ENCODE results near the gene OR3A3. TPM values are rescaled to one million over a fixed set of nuclear protein-coding genes. Genes with fewer than 3 reads are reported as not detected.
"Not testable (repeated sequence)": the region's sequence is repeated elsewhere in the genome, so short reads cannot be mapped to it uniquely, and the experiment has no call there.

Gene OR3A3
- total RNA-seq, 1 donor from 2014 or later, result not detected

- H3K4me3 Mint-ChIP-seq (ENCODE audit: unreplicated experiment), result no peak overlapping the region
- no peaks in the 10 kb centered on the region for H3K9me3 Mint-ChIP-seq (ENCODE audit: unreplicated experiment)
- H3K4me1 Mint-ChIP-seq (ENCODE audit: unreplicated experiment), result no peaks in the 10 kb centered on the region
- DNase-seq (ENCODE audit: low spot score), result no peak
- no peaks in the 10 kb centered on the region for H3K36me3 Mint-ChIP-seq (ENCODE audit: low read depth, unreplicated experiment)
- no peak for TF ChIP-seq CTCF (IDR thresholded peaks at IDR 0.05; ENCODE audit: unreplicated experiment)
- no peak overlapping the region for H3K27ac Mint-ChIP-seq (ENCODE audit: unreplicated experiment)
- H3K27me3 Mint-ChIP-seq (ENCODE audit: unreplicated experiment), result no peaks in the 10 kb centered on the region
These were observed 21.4 kb upstream of the OR3A3 start for GRCh38 chr17:3389791-3390190.

- not testable (repeated sequence) for H3K36me3 Mint-ChIP-seq (ENCODE audit: low read depth, unreplicated experiment); H3K9me3 Mint-ChIP-seq (ENCODE audit: unreplicated experiment); H3K4me3 Mint-ChIP-seq (ENCODE audit: unreplicated experiment); H3K27ac Mint-ChIP-seq (ENCODE audit: unreplicated experiment); H3K27me3 Mint-ChIP-seq (ENCODE audit: unreplicated experiment); H3K4me1 Mint-ChIP-seq (ENCODE audit: unreplicated experiment)
- DNase-seq (ENCODE audit: low spot score), result peak; percentile 16
These were observed 13.4 kb upstream of the OR3A3 start for GRCh38 chr17:3397801-3398200.

GRCh38 chr17:3398310-3398709 is 12.9 kb upstream of the OR3A3 start, which contains the start of gene OR1E1:
Gene OR1E1, minus strand, starts transcription at chr17:3398410. Its CDS starts 0 bp downstream, at chr17:3398410.
- TF ChIP-seq CTCF (IDR thresholded peaks at IDR 0.05; ENCODE audit: unreplicated experiment), result no peak
- Mint-ChIP-seq H3K4me1 (ENCODE audit: unreplicated experiment) (no peaks in the 10 kb centered on the region), H3K9me3 (ENCODE audit: unreplicated experiment) (no peaks in the 10 kb centered on the region), H3K4me3 (ENCODE audit: unreplicated experiment) (no peak within 1 kb of the TSS), H3K36me3 (ENCODE audit: low read depth, unreplicated experiment) (no peaks in the 10 kb centered on the region), H3K27me3 (ENCODE audit: unreplicated experiment) (peaks cover 5% of the 10 kb centered on the region), H3K27ac (ENCODE audit: unreplicated experiment) (no peak within 1 kb of the TSS)
- DNase-seq (ENCODE audit: low spot score), result no peak

GRCh38 chr17:3400055-3400454 is 11.1 kb upstream of the OR3A3 start:
- H3K27me3 Mint-ChIP-seq (ENCODE audit: unreplicated experiment), result peaks cover 5% of the 10 kb centered on the region
- no peak overlapping the region for H3K27ac Mint-ChIP-seq (ENCODE audit: unreplicated experiment)
- no peak for DNase-seq (ENCODE audit: low spot score)
- H3K36me3 Mint-ChIP-seq (ENCODE audit: low read depth, unreplicated experiment), result no peaks in the 10 kb centered on the region
- H3K4me1 Mint-ChIP-seq (ENCODE audit: unreplicated experiment), result no peaks in the 10 kb centered on the region
- TF ChIP-seq CTCF (IDR thresholded peaks at IDR 0.05; ENCODE audit: unreplicated experiment), result no peak
- no peaks in the 10 kb centered on the region for H3K9me3 Mint-ChIP-seq (ENCODE audit: unreplicated experiment)
- H3K4me3 Mint-ChIP-seq (ENCODE audit: unreplicated experiment), result no peak overlapping the region

- no peaks in the 10 kb centered on the region for H3K4me1 Mint-ChIP-seq (ENCODE audit: unreplicated experiment)
- peaks cover 4% of the 10 kb centered on the region for H3K9me3 Mint-ChIP-seq (ENCODE audit: unreplicated experiment)
- no peak overlapping the region for H3K27ac Mint-ChIP-seq (ENCODE audit: unreplicated experiment)
- TF ChIP-seq CTCF (IDR thresholded peaks at IDR 0.05; ENCODE audit: unreplicated experiment), result no peak
- H3K4me3 Mint-ChIP-seq (ENCODE audit: unreplicated experiment), result no peak overlapping the region
- H3K36me3 Mint-ChIP-seq (ENCODE audit: low read depth, unreplicated experiment), result no peaks in the 10 kb centered on the region
- peaks cover 3% of the 10 kb centered on the region for H3K27me3 Mint-ChIP-seq (ENCODE audit: unreplicated experiment)
- DNase-seq (ENCODE audit: low spot score), result no peak
These were observed 9.4 kb upstream of the OR3A3 start for GRCh38 chr17:3401786-3402185.

GRCh38 chr17:3403856-3404255 is 7.3 kb upstream of the OR3A3 start:
- not testable (repeated sequence) for DNase-seq (ENCODE audit: low spot score); H3K4me1 Mint-ChIP-seq (ENCODE audit: unreplicated experiment); H3K4me3 Mint-ChIP-seq (ENCODE audit: unreplicated experiment); H3K27ac Mint-ChIP-seq (ENCODE audit: unreplicated experiment); H3K9me3 Mint-ChIP-seq (ENCODE audit: unreplicated experiment); H3K27me3 Mint-ChIP-seq (ENCODE audit: unreplicated experiment); H3K36me3 Mint-ChIP-seq (ENCODE audit: low read depth, unreplicated experiment)

DNA sequence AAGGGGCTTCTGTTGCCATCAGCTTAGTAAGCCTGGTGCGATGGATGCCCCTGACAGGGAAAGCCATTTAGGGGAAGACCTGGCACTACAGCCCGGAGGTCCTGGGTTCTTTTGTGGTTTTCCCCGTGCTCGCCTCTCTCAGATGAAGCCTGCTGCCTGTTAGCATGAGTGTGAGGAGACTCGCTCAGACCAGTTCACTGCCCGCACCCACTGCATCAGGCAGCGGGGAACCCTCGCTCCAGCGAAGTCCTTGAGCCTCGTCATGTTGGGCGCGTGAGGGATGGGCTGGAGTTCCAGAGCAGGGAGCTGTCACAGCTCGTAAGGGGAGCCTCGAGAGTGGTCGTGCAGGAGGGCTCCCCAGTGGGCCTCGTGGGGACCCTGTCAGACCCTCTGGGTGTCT is 1.0 kb downstream of the OR3A3 start:
- DNase-seq (ENCODE audit: low spot score); H3K4me1 Mint-ChIP-seq (ENCODE audit: unreplicated experiment); H3K27ac Mint-ChIP-seq (ENCODE audit: unreplicated experiment); H3K4me3 Mint-ChIP-seq (ENCODE audit: unreplicated experiment); H3K36me3 Mint-ChIP-seq (ENCODE audit: low read depth, unreplicated experiment); H3K9me3 Mint-ChIP-seq (ENCODE audit: unreplicated experiment); H3K27me3 Mint-ChIP-seq (ENCODE audit: unreplicated experiment): not testable (repeated sequence)
